HG03060 (cell line): ENCODE measurements around the gene AFG3L2.
A peak's percentile ranks its signal among the peaks of the same experiment; 100 is the strongest.

Experiments
- ATAC-seq: cut with Tn5 transposase; IDR thresholded peaks from one replicate; pipeline ENCODE4 v1.9.1; 2021; ENCODE audit warnings: low read depth, moderate number of reproducible peaks; ENCODE audit not compliant: unreplicated experiment

The AFG3L2 gene

GRCh38 chr18:12327510-12328178 is 49.4 kb downstream of the AFG3L2 start:
- ATAC-seq, result no peak

- no peak for ATAC-seq
Observed at GRCh38 chr18:12326711-12327460, 50.1 kb downstream of the AFG3L2 start.

GRCh38 chr18:12325726-12326245 is 51.2 kb downstream of the AFG3L2 start:
- ATAC-seq, result no peak

GRCh38 chr18:12324991-12325725 is 51.9 kb downstream of the AFG3L2 start:
- ATAC-seq, result no peak

- ATAC-seq, result no peak
Observed at GRCh38 chr18:12321333-12321732, 55.7 kb downstream of the AFG3L2 start.

- ATAC-seq, result no peak
Observed at GRCh38 chr18:12318857-12319256, 58.2 kb downstream of the AFG3L2 start.

- ATAC-seq, result no peak
Observed at GRCh38 chr18:12318334-12318697, 58.7 kb downstream of the AFG3L2 start.

- no peak for ATAC-seq
Observed at GRCh38 chr18:12317664-12318333, 59.2 kb downstream of the AFG3L2 start.

- ATAC-seq, result no peak
Observed at GRCh38 chr18:12315911-12316310, 61.1 kb downstream of the AFG3L2 start.

- no peak for ATAC-seq
Observed at GRCh38 chr18:12315490-12315889, 61.5 kb downstream of the AFG3L2 start.

GRCh38 chr18:12314591-12315305 is 62.3 kb downstream of the AFG3L2 start:
- ATAC-seq, result peak; percentile 40

GRCh38 chr18:12313530-12314245 is 63.3 kb downstream of the AFG3L2 start:
- ATAC-seq, result no peak

GRCh38 chr18:12312976-12313375 is 64.1 kb downstream of the AFG3L2 start:
- no peak for ATAC-seq

- no peak for ATAC-seq
Observed at GRCh38 chr18:12310762-12311161, 66.3 kb downstream of the AFG3L2 start.

- ATAC-seq, result no peak
Observed at GRCh38 chr18:12309683-12310198, 67.3 kb downstream of the AFG3L2 start.

GRCh38 chr18:12308386-12309100 is 68.5 kb downstream of the AFG3L2 start:
- ATAC-seq, result peak; percentile 56

GRCh38 chr18:12307701-12308385 is 69.2 kb downstream of the AFG3L2 start, which contains the start of gene TUBB6:
Gene TUBB6, plus strand, starts transcription at chr18:12308241. Its CDS starts 52 bp downstream, at chr18:12308293.
- no peak for ATAC-seq
